ENCODE data around the gene NPFFR1. TPM values are rescaled to one million over a fixed set of nuclear protein-coding genes. Genes with fewer than 3 reads are reported as not detected.

Gene NPFFR1, protein sequence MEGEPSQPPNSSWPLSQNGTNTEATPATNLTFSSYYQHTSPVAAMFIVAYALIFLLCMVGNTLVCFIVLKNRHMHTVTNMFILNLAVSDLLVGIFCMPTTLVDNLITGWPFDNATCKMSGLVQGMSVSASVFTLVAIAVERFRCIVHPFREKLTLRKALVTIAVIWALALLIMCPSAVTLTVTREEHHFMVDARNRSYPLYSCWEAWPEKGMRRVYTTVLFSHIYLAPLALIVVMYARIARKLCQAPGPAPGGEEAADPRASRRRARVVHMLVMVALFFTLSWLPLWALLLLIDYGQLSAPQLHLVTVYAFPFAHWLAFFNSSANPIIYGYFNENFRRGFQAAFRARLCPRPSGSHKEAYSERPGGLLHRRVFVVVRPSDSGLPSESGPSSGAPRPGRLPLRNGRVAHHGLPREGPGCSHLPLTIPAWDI
- total RNA-seq = 1 to 10 TPM; 2.8 to 6.6 TPM
- 2.6 TPM for polyA plus RNA-seq (ENCODE audit: insufficient read depth, low read depth, low replicate concordance)
- long read RNA-seq, donor 1 = 0 reads
- long read RNA-seq, donor 2 = 0 reads

DNA sequence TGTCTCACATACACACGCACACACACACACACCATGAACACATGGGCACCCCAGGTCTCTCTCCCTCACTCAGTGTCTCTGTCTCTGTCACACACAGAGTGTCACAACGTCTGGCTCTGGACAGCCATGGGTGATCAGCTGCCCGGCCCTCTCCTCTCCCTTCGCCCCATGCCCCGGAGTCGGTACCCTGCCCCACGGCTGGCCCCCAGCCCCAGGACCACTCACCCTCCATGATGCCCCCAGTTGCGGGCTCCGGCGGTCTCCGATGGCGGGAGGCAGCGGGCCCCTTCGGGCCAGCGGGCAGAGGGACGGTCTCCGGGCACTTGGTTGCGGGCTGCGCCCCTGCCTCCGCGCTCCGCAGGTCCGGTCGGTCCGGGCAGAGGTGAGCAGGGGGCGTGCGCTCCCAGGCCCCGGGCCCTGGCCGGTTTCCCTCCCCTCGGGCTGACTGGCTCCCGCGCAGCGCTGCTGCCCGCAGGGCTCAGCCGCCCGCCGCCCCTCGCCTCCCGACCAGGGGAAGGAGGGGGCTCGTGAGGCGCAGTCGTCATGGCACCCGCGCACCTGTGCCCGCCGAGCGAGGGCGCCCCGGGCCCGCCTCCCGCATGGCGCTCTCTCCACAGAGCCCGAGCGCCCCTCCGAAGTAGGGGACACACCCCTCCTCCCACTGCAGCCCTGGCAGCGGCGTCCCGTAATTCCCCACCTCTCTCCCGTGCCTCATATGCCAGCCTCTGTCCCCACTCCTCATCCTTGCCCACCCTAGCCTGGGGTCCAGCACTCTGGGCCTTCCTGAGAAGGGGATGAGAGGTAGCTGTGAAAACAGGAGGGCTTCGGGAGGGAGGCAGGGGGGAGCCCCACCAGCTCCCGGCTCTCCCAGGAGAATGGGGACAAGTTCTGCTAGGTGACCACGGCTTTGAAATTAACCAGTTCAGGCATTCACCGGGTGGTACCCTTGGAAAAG lies at the start of gene NPFFR1:
Gene NPFFR1 (minus strand): TSS at position 560 of the 955 bp plus-strand sequence. CDS start 328 bp downstream, at position 232.
- WGBS, 2 donors = 13% methylated on average over 18 to 61 of the region's 63 CpGs
- intact Hi-C loops (cut with DNase I; ENCODE audit: low total_unique reads) = no loop called here
- no peak for DNase-seq

DNA sequence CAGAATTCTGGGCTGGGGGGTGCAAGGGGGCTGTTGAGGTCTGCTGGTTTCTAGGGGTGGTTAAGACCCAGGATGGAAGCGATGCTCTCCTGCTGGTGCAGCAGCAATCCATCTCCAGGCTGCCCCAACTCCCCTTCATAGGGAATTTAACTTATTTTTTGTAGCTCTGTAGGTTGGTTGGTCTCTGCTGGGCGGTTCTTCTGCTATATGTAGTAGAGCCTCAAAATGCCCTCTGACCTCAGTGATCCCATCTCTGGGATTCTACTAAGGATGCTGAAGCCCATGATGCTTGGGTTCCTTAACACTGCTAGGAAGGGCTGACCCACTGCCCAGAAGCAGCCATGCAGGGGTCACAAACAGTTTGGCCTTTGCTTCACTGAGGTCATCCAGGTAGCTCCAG lies 49.5 kb upstream of the NPFFR1 start:
- H3K4me3 ChIP-seq = no peak overlapping the region
- no peak for DNase-seq
- peaks cover 25% of the 10 kb centered on the region for H3K4me1 ChIP-seq
- TF ChIP-seq, protein P1, sequence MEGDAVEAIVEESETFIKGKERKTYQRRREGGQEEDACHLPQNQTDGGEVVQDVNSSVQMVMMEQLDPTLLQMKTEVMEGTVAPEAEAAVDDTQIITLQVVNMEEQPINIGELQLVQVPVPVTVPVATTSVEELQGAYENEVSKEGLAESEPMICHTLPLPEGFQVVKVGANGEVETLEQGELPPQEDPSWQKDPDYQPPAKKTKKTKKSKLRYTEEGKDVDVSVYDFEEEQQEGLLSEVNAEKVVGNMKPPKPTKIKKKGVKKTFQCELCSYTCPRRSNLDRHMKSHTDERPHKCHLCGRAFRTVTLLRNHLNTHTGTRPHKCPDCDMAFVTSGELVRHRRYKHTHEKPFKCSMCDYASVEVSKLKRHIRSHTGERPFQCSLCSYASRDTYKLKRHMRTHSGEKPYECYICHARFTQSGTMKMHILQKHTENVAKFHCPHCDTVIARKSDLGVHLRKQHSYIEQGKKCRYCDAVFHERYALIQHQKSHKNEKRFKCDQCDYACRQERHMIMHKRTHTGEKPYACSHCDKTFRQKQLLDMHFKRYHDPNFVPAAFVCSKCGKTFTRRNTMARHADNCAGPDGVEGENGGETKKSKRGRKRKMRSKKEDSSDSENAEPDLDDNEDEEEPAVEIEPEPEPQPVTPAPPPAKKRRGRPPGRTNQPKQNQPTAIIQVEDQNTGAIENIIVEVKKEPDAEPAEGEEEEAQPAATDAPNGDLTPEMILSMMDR (IDR thresholded peaks at IDR 0.05) = no peak
- no peak for TF ChIP-seq POLR2A (IDR thresholded peaks at IDR 0.05)
- no peaks in the 10 kb centered on the region for H3K36me3 ChIP-seq (ENCODE audit: low read depth, missing control alignments)
- H3K27ac ChIP-seq = no peak overlapping the region
- 93 to 100% methylated on average over 2 of the region's 2 CpGs for WGBS, 2 donors
- no peaks in the 10 kb centered on the region for H3K27me3 ChIP-seq
- no peaks in the 10 kb centered on the region for H3K9me3 ChIP-seq
- intact Hi-C loops (cut with DNase I; ENCODE audit: low total_unique reads) = no loop called here

More for the DNA sequence above, at the start of gene NPFFR1:
- TF ChIP-seq, protein P1 (IDR thresholded peaks at IDR 0.05) = no peak
- no peak for TF ChIP-seq POLR2A (IDR thresholded peaks at IDR 0.05)
- Histone ChIP-seq H3K4me1 (no peaks in the 10 kb centered on the region), H3K4me3 (peak within 1 kb of the TSS; percentile 31 to 34), H3K36me3 (ENCODE audit: low read depth, missing control alignments) (no peaks in the 10 kb centered on the region), H3K27me3 (no peaks in the 10 kb centered on the region), H3K27ac (no peak within 1 kb of the TSS), H3K9me3 (no peaks in the 10 kb centered on the region)

DNA sequence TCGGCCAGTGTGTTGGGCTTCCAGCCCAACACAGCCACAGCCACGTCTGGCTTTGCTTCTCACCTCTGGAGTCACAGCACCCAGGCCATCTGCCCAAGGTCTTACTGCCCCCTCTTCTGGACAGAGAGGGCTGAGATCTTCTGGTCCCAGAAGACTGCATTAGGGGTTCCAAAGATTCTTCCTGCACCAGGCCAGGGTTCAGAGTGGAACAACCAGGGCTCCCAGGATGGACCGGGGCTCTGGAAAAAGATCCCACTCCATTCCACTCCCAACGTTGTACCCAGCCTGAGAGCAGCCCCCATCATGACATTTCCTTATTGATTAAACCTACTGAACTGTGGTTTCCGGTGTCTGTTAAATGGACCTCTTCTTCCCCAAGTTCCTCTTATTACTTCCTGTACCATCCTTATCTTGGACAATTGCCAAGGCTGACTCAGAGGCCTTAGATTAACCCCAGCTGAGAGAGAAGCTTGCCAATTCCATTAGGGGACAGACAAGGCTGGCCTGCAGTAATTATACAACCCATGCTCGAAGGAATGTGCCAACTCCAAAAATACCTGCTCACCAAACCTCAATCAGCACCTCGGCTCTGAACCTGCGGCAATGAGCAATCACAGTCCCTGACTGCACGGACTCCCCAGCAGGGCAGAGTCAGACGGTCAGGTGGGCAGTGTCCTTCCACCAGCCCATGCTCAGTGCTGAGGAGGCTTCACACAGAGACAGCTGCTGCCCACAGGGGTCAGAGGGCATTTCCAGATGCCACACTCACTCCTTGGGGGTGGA lies 47.9 kb upstream of the NPFFR1 start:
- no peak overlapping the region for H3K4me3 ChIP-seq
- H3K9me3 ChIP-seq = no peaks in the 10 kb centered on the region
- DNase-seq = peak; percentile 57
- TF ChIP-seq POLR2A (IDR thresholded peaks at IDR 0.05) = no peak
- TF ChIP-seq, protein P1 (IDR thresholded peaks at IDR 0.05) = no peak
- no peaks in the 10 kb centered on the region for H3K27me3 ChIP-seq
- WGBS, 2 donors = 42 to 49% methylated on average over 7 to 10 of the region's 10 CpGs
- H3K4me1 ChIP-seq = peaks cover 25% of the 10 kb centered on the region
- no peak overlapping the region for H3K27ac ChIP-seq
- intact Hi-C loops (cut with DNase I; ENCODE audit: low total_unique reads) = no loop called here
- H3K36me3 ChIP-seq (ENCODE audit: low read depth, missing control alignments) = no peaks in the 10 kb centered on the region

DNA sequence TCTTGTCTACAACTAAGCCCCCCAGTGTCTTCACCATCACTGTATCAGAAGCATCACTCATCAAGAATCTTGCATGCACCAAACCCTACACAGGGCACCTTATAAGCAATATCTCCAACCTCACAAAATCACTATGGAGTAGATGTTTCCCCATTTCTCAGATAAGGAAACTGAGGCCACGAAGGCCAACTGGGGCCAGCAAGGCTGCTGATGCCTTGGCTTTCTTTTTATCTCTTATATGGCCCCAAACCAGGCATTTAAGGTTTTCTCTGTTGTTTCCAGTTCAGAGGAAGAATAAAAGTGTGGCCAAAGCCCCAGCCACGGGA lies 47.3 kb upstream of the NPFFR1 start:
- peaks cover 25% of the 10 kb centered on the region for H3K4me1 ChIP-seq
- intact Hi-C loops (cut with DNase I; ENCODE audit: low total_unique reads) = no loop called here
- no peak for DNase-seq
- no peaks in the 10 kb centered on the region for H3K27me3 ChIP-seq
- no peak for TF ChIP-seq POLR2A (IDR thresholded peaks at IDR 0.05)
- TF ChIP-seq, protein P1 (IDR thresholded peaks at IDR 0.05) = no peak
- no peak overlapping the region for H3K27ac ChIP-seq
- no peak overlapping the region for H3K4me3 ChIP-seq
- WGBS, 2 donors = 68 to 79% methylated on average over 2 of the region's 2 CpGs
- H3K36me3 ChIP-seq (ENCODE audit: low read depth, missing control alignments) = no peaks in the 10 kb centered on the region
- no peaks in the 10 kb centered on the region for H3K9me3 ChIP-seq
